Lower lobe of right lung (tissue), 2 donors: Measurements from ENCODE around the gene NKAIN4. TPM values are rescaled to one million over a fixed set of nuclear protein-coding genes. Genes with fewer than 3 reads are reported as not detected.
A peak's percentile ranks its signal among the peaks of the same experiment; 100 is the strongest.

Source experiments
- ATAC-seq, 2 donors: fragments of 200-7000 bp; cut with Tn5 transposase; one replicate each; pipeline ENCODE4 v1.9.1; 2020 to 2022; ENCODE audit warnings: mild to moderate bottlenecking in 2 of 2, moderate library complexity in 2 of 2
- DNase-seq: peaks from one replicate; pipeline ENCODE4 v3.0.0-alpha.2; 2020
- H3K27ac ChIP-seq: fragments of 200-600 bp; one replicate; pipeline ENCODE4 v1.8.0; 2022
- H3K27me3 ChIP-seq: fragments of 200-600 bp; one replicate; pipeline ENCODE4 v1.8.0; 2022; ENCODE audit warnings: low read depth
- H3K36me3 ChIP-seq: fragments of 200-600 bp; one replicate; pipeline ENCODE4 v1.8.0; 2022; ENCODE audit warnings: mild to moderate bottlenecking
- H3K4me1 ChIP-seq: fragments of 200-600 bp; one replicate; pipeline ENCODE4 v1.8.0; 2022
- H3K4me3 ChIP-seq: fragments of 200-600 bp; one replicate; pipeline ENCODE4 v1.8.0; 2022; ENCODE audit warnings: mild to moderate bottlenecking
- H3K9me3 ChIP-seq: fragments of 200-600 bp; one replicate; pipeline ENCODE4 v1.8.0; 2022
- CTCF ChIP-seq: fragments of 200-600 bp; IDR thresholded peaks from one replicate; pipeline ENCODE4 v1.8.0; 2022; ENCODE audit warnings: antibody characterized with exemption, mild to moderate bottlenecking
- intact Hi-C: fragments of 100-400 bp; cut with DNase I; formaldehyde crosslinking; loops from one replicate; pipeline ENCODE4 v1.11.0; 2022
- total RNA-seq: library from RNA; stranded (reverse); fragmentation: NEBNext Ultra II Directional; extraction: Animal tissue kit (Norgen Biotek cat#: 25700); gene quantifications from one replicate; pipeline ENCODE4 v1.2.1, GENCODE V29; 2021
- donor health status: DM: no; HTN: yes; CAD: no; lungs with severe emphysema.

Gene NKAIN4
- total RNA-seq, 1 donor from 2014 or later = not detected

- H3K4me1 ChIP-seq = no peaks in the 10 kb centered on the region
- peaks cover 6% of the 10 kb centered on the region for H3K9me3 ChIP-seq
- DNase-seq = no peak
- H3K4me3 ChIP-seq = no peak overlapping the region
- TF ChIP-seq CTCF = no peak
- H3K27ac ChIP-seq = no peak overlapping the region
- intact Hi-C loops = no loop called here
- no peaks in the 10 kb centered on the region for H3K36me3 ChIP-seq
- peaks cover 52% of the 10 kb centered on the region for H3K27me3 ChIP-seq
- no peak for ATAC-seq
These were observed 43.1 kb upstream of the NKAIN4 start for GRCh38 chr20:63297371-63297781.

- Histone ChIP-seq H3K9me3 (peaks cover 6% of the 10 kb centered on the region), H3K27me3 (peaks cover 52% of the 10 kb centered on the region), H3K27ac (no peak overlapping the region), H3K4me1 (no peaks in the 10 kb centered on the region), H3K36me3 (no peaks in the 10 kb centered on the region), H3K4me3 (no peak overlapping the region)
- no peak for TF ChIP-seq CTCF
- ATAC-seq (peak in 1 of 2 donors; percentile 24), DNase-seq (no peak)
- intact Hi-C loops = no loop called here
These were observed 42.5 kb upstream of the NKAIN4 start for GRCh38 chr20:63296531-63297299.

GRCh38 chr20:63295846-63296245 lies 41.6 kb upstream of the NKAIN4 start:
- Histone ChIP-seq H3K27ac (no peak overlapping the region), H3K27me3 (peaks cover 52% of the 10 kb centered on the region)
- no peak for TF ChIP-seq CTCF

GRCh38 chr20:63295422-63295821 lies 41.2 kb upstream of the NKAIN4 start:
- Histone ChIP-seq H3K9me3 (no peaks in the 10 kb centered on the region), H3K36me3 (no peaks in the 10 kb centered on the region), H3K4me3 (no peak overlapping the region), H3K4me1 (no peaks in the 10 kb centered on the region), H3K27me3 (peaks cover 52% of the 10 kb centered on the region), H3K27ac (no peak overlapping the region)
- DNase-seq (no peak), ATAC-seq (no peak)
- intact Hi-C loops = no loop called here
- no peak for TF ChIP-seq CTCF

More at GRCh38 chr20:63295846-63296245, 41.6 kb upstream of the NKAIN4 start:
- no peak for DNase-seq
- intact Hi-C loops = no loop called here
- Histone ChIP-seq H3K9me3 (no peaks in the 10 kb centered on the region), H3K4me3 (no peak overlapping the region), H3K36me3 (no peaks in the 10 kb centered on the region), H3K4me1 (no peaks in the 10 kb centered on the region)
- no peak for ATAC-seq

GRCh38 chr20:63295018-63295417 lies 40.8 kb upstream of the NKAIN4 start:
- TF ChIP-seq CTCF = no peak
- Histone ChIP-seq H3K4me1 (no peaks in the 10 kb centered on the region), H3K27me3 (peaks cover 52% of the 10 kb centered on the region), H3K36me3 (no peaks in the 10 kb centered on the region), H3K9me3 (no peaks in the 10 kb centered on the region), H3K27ac (no peak overlapping the region), H3K4me3 (no peak overlapping the region)
- no peak for DNase-seq
- no peak for ATAC-seq
- intact Hi-C loops = no loop called here
